Activated CD4-positive, alpha-beta T cell treated with anti-CD3 and anti-CD28 coated beads for 36 hours (primary cell): ENCODE measurements around the gene RPL4. TPM values are rescaled to one million over a fixed set of nuclear protein-coding genes. Genes with fewer than 3 reads are reported as not detected.
A peak's percentile ranks its signal among the peaks of the same experiment; 100 is the strongest.

Experiments
- ATAC-seq: fragments of 200-7000 bp; cut with Tn5 transposase; one replicate; pipeline ENCODE4 v1.10.0; 2021; ENCODE audit warnings: mild to moderate bottlenecking, moderate library complexity
- CTCF ChIA-PET: fragments of 350-600 bp; sonication (Branson Sonifier 250); formaldehyde crosslinking; loops from one replicate; lab custom pipeline; 2021; ENCODE audit warnings: antibody characterized with exemption; lab: Charles Lee
- POLR2A ChIA-PET: fragments of 350-600 bp; sonication (Branson Sonifier 250); formaldehyde crosslinking; loops from one replicate; lab custom pipeline; 2021; ENCODE audit warnings: antibody characterized with exemption, inconsistent platforms; lab: Charles Lee
- DNase-seq: peaks from one replicate; pipeline ENCODE4 v3.0.0-alpha.2; 2020
- H3K27ac Mint-ChIP-seq: one replicate; pipeline ENCODE4 v1.8.0; 2021; ENCODE audit warnings: mixed read lengths
- H3K27me3 Mint-ChIP-seq: one replicate; pipeline ENCODE4 v1.8.0; 2021; ENCODE audit warnings: mixed read lengths
- H3K36me3 Mint-ChIP-seq: one replicate; pipeline ENCODE4 v1.8.0; 2021; ENCODE audit warnings: low read depth, mixed read lengths
- H3K4me1 Mint-ChIP-seq: one replicate; pipeline ENCODE4 v1.8.0; 2021; ENCODE audit warnings: mixed read lengths
- H3K4me3 Mint-ChIP-seq: one replicate; pipeline ENCODE4 v1.8.0; 2021; ENCODE audit warnings: mild to moderate bottlenecking, moderate library complexity, mixed read lengths
- H3K9me3 Mint-ChIP-seq: one replicate; pipeline ENCODE4 v1.8.0; 2021; ENCODE audit warnings: low read depth, mixed read lengths
- intact Hi-C, 2 experiments: fragments of 100-400 bp; cut with DNase I in 1 of 2; cut with micrococcal nuclease in 1 of 2; formaldehyde crosslinking; loops; one replicate each; pipeline versions ENCODE4 v1.14.2 to v1.15.1; 2022 to 2024; cut with DNase I, micrococcal nuclease
- total RNA-seq, 2 experiments: library from RNA; stranded (reverse); gene quantifications; one replicate each; pipeline ENCODE4 v1.2.3, GENCODE V29; 2021

Gene RPL4
- total RNA-seq: 1,000 to 10,000 TPM; 4,227 to 4,959 TPM

DNA sequence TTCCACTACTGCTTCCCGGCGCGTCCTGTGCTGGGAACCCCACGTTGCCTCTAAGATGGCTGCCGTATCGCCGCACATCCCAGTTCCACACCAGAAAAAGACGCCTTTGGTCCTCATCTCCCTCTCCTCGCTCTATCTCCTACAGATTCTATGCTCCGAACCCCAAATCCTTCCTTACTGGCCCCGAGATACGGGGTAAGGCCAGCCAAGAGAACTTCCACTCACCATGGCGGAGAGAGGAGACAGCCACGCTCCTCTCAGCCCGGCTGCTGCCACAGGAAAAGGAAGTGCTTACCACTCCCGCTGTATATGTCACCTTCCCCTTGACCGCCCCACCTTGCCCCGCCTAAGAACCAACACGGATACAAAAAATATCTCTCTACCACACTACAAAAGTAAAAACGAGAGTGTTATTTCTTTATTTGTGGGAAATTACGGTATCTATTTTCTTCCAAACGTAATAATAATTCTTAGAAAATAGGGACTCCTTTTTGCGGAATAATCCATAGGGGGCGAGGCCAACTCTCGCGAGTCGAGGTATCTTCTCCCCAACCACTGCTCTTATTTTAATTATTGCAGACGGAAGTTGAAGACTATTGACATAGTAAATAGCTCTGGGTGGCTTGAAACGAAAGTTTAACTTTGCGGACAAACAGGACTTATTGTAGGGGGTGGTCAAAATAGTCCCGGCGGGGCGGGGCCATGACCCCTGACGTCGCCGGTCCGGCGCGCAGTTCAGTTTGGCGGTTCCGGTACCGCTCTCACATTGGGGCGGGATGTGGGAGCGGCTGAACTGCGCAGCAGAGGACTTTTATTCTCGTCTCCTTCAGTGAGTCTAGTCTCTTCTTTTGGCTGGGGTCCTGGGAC is at the start of gene RPL4, which contains the start of gene ZWILCH:
Gene RPL4, minus strand, starts transcription at position 293 of the 867 bp plus-strand sequence. Its CDS starts 65 bp downstream, at position 228.
Gene ZWILCH, plus strand, starts transcription at position 764 of the 867 bp plus-strand sequence. Its CDS starts 13 bp downstream, at position 777.
- ATAC-seq: peak; percentile 89
- no peaks in the 10 kb centered on the region for H3K9me3 Mint-ChIP-seq
- H3K36me3 Mint-ChIP-seq: peaks cover 54% of the 10 kb centered on the region
- H3K4me1 Mint-ChIP-seq: peaks cover 56% of the 10 kb centered on the region
- ChIA-PET POLR2A (interaction anchor here (0.6 to 0.8 kb wide), 2 partner anchors 10 to 742 kb away, joined by 3 read pairs; no protein-coding TSS in a partner anchor), CTCF (interaction anchor here (0.7 to 2.8 kb wide), 5 partner anchors 7 to 438 kb away, joined by 3 to 15 read pairs (median 6); partner anchors contain the start of genes MAP2K1 and SNAPC5)
- peak within 1 kb of the TSS; percentile 88 for H3K4me3 Mint-ChIP-seq
- peak within 1 kb of the TSS; percentile 98 for H3K27ac Mint-ChIP-seq
- no peaks in the 10 kb centered on the region for H3K27me3 Mint-ChIP-seq
- intact Hi-C loops: loop anchor here (1.0 to 10.0 kb wide), 12 partner anchors 7 to 1320 kb away; partner anchors contain the start of genes MAP2K1 (in 2 of the 2), SNAPC5 (in 2 of the 2), TIPIN (in 2 of the 2) and CLPX (in 1 of the 2)
- DNase-seq: peak; percentile 85

DNA sequence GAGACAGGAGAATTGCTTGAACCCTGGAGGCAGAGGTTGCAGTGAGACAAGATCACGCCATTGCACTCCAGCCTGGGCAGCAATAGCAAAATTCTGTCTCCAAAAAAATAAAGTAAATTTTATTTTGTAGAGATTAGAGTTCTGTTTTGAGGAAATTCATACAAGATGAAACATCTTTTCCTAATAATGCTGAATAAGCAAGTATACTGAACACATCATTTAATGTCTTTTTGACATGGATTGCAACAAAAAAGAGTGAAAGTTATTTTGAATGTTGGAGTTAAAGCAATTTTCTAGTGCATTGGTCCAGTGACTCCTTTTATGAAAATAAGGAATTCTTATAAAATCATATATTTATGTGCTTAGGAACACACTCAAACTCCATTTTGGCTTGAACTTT is 40.6 kb upstream of the RPL4 start:
- intact Hi-C loops: no loop called here
- Mint-ChIP-seq H3K27ac (no peak overlapping the region), H3K4me3 (no peak overlapping the region), H3K9me3 (no peaks in the 10 kb centered on the region), H3K27me3 (no peaks in the 10 kb centered on the region), H3K36me3 (peaks cover 22% of the 10 kb centered on the region), H3K4me1 (no peaks in the 10 kb centered on the region)
- ATAC-seq (no peak), DNase-seq (no peak)
- CTCF ChIA-PET: no interaction called here
- POLR2A ChIA-PET: no interaction called here

- Mint-ChIP-seq H3K4me1 (no peaks in the 10 kb centered on the region), H3K4me3 (no peak overlapping the region), H3K36me3 (peaks cover 30% of the 10 kb centered on the region), H3K27me3 (no peaks in the 10 kb centered on the region), H3K27ac (no peak overlapping the region), H3K9me3 (no peaks in the 10 kb centered on the region)
- no peak for ATAC-seq
- CTCF ChIA-PET: interaction anchor here (0.8 to 1.8 kb wide), 4 partner anchors 19 to 43 kb away, joined by 3 to 5 read pairs (median 4); partner anchors contain the start of gene LCTL
- POLR2A ChIA-PET: interaction anchor here (0.6 kb wide), 1 partner anchor 439 kb away, joined by 3 read pairs; no protein-coding TSS in a partner anchor
- DNase-seq: no peak
- intact Hi-C loops: no loop called here
Observed at GRCh38 chr15:66542896-66543295, 38.2 kb upstream of the RPL4 start.

- no peak for DNase-seq
- no peak for ATAC-seq
- H3K36me3 Mint-ChIP-seq: peaks cover 37% of the 10 kb centered on the region
- POLR2A ChIA-PET: interaction anchor here (0.6 kb wide), 2 partner anchors 11 to 48 kb away, joined by 3 to 4 read pairs; no protein-coding TSS in a partner anchor
- H3K4me1 Mint-ChIP-seq: no peaks in the 10 kb centered on the region
- H3K9me3 Mint-ChIP-seq: no peaks in the 10 kb centered on the region
- no peak overlapping the region for H3K27ac Mint-ChIP-seq
- CTCF ChIA-PET: interaction anchor here (0.6 to 0.7 kb wide), 2 partner anchors 151 to 207 kb away, joined by 3 to 4 read pairs; no protein-coding TSS in a partner anchor
- no peaks in the 10 kb centered on the region for H3K27me3 Mint-ChIP-seq
- intact Hi-C loops: no loop called here
- no peak overlapping the region for H3K4me3 Mint-ChIP-seq
Observed at GRCh38 chr15:66535056-66535455, 30.4 kb upstream of the RPL4 start.

GRCh38 chr15:66524838-66525237 is 20.2 kb upstream of the RPL4 start:
- ChIA-PET POLR2A (no interaction called here), CTCF (interaction anchor here (1.1 to 1.6 kb wide), 2 partner anchors 18 to 27 kb away, joined by 3 to 4 read pairs; no protein-coding TSS in a partner anchor)
- intact Hi-C loops: no loop called here
- Mint-ChIP-seq H3K27ac (no peak overlapping the region), H3K4me3 (no peak overlapping the region), H3K4me1 (no peaks in the 10 kb centered on the region), H3K36me3 (peaks cover 39% of the 10 kb centered on the region), H3K9me3 (no peaks in the 10 kb centered on the region), H3K27me3 (no peaks in the 10 kb centered on the region)
- DNase-seq: no peak
- ATAC-seq: no peak

DNA sequence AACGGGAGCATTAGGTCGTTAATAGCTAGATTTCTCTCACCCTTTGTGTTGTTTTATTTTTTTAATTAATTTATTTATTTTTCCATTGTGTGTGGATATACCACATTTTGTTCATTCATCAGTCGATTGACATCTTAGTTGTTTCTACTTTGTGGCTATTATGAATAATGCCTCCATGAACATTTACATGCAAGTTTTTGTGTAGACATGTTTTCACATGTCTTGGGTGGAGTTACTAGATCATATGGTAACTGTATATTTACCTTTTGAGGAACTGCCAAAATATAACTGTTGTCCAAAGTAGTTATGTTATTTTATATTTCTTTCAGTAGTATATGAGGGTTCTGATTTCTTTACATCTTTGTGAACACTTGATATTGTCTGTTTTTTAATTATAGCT is 19.3 kb upstream of the RPL4 start:
- Mint-ChIP-seq H3K4me3 (no peak overlapping the region), H3K9me3 (no peaks in the 10 kb centered on the region), H3K27ac (no peak overlapping the region), H3K4me1 (no peaks in the 10 kb centered on the region), H3K36me3 (peaks cover 35% of the 10 kb centered on the region), H3K27me3 (no peaks in the 10 kb centered on the region)
- ChIA-PET POLR2A (interaction anchor here (0.7 kb wide), 1 partner anchor 11 kb away, joined by 4 read pairs; no protein-coding TSS in a partner anchor), CTCF (interaction anchor here (1.1 to 1.6 kb wide), 3 partner anchors 12 to 26 kb away, joined by 3 to 5 read pairs (median 4); no protein-coding TSS in a partner anchor)
- ATAC-seq (no peak), DNase-seq (no peak)
- intact Hi-C loops: no loop called here

DNA sequence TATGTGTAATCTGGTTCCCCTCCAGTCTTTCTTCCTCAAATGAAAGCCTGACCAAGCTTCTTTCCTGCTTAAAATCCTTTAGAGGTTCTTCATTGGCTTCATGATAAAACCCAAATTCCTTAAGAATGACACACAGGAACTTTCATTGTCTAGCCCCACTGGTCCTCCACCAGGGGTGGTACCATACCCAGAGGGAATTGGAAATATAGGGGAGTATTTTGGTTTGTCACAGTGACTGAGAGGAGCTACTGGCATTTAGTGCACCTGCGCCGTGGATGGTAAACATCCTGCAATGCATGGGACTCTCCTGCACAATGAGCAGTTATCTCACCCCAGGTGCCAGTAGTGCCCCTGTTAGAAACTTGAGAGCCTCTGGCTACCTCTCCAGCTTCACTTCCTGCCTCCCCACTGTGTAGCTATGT is 11.3 kb upstream of the RPL4 start:
- Mint-ChIP-seq H3K36me3 (peaks cover 23% of the 10 kb centered on the region), H3K27me3 (no peaks in the 10 kb centered on the region), H3K9me3 (no peaks in the 10 kb centered on the region), H3K4me3 (no peak overlapping the region), H3K27ac (no peak overlapping the region), H3K4me1 (no peaks in the 10 kb centered on the region)
- DNase-seq: no peak
- CTCF ChIA-PET: interaction anchor here (0.6 kb wide), 1 partner anchor 10 kb away, joined by 3 read pairs; no protein-coding TSS in a partner anchor
- POLR2A ChIA-PET: interaction anchor here (0.6 kb wide), 1 partner anchor 847 kb away, joined by 3 read pairs; no protein-coding TSS in a partner anchor
- ATAC-seq: no peak
- intact Hi-C loops: no loop called here

DNA sequence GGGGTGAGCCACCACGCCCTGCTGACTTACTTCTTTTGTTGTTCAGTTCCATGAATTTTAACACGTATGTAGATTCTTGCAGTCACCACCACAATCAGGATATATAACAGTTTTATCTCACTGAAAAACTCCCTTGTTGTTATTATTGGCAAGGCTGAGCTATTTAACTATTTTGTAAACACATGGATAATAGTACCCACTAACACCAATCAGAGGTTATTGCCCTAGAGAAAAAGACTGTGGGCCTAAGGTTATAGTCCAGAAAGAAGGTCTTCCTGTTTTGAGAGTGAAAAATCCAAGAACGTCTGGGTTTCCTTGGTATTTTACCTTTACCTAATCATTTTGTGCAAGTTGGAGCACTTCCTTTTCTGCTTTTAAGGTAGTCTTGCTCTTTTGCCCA is 9.9 kb upstream of the RPL4 start:
- no peaks in the 10 kb centered on the region for H3K9me3 Mint-ChIP-seq
- no peak overlapping the region for H3K4me3 Mint-ChIP-seq
- DNase-seq (no peak), ATAC-seq (no peak)
- H3K27me3 Mint-ChIP-seq: no peaks in the 10 kb centered on the region
- H3K36me3 Mint-ChIP-seq: peaks cover 27% of the 10 kb centered on the region
- no peak overlapping the region for H3K27ac Mint-ChIP-seq
- CTCF ChIA-PET: no interaction called here
- POLR2A ChIA-PET: no interaction called here
- intact Hi-C loops: no loop called here
- H3K4me1 Mint-ChIP-seq: no peaks in the 10 kb centered on the region

- ChIA-PET POLR2A (interaction anchor here (0.8 to 1.1 kb wide), 2 partner anchors 11 to 84 kb away, joined by 3 read pairs; no protein-coding TSS in a partner anchor), CTCF (interaction anchor here (1.3 kb wide), 1 partner anchor 11 kb away, joined by 3 read pairs; no protein-coding TSS in a partner anchor)
- no peak for DNase-seq
- no peak overlapping the region for H3K4me3 Mint-ChIP-seq
- no peak for ATAC-seq
- no peaks in the 10 kb centered on the region for H3K9me3 Mint-ChIP-seq
- no peaks in the 10 kb centered on the region for H3K27me3 Mint-ChIP-seq
- H3K36me3 Mint-ChIP-seq: peaks cover 25% of the 10 kb centered on the region
- peaks cover 26% of the 10 kb centered on the region for H3K4me1 Mint-ChIP-seq
- intact Hi-C loops: loop anchor here in 1 of 2 experiments (10.0 kb wide), 3 partner anchors 714 to 1324 kb away; partner anchors contain the start of genes CLPX, DENND4A and RNU5B-1
- H3K27ac Mint-ChIP-seq: peak overlapping the region; percentile 38
Observed at GRCh38 chr15:66508293-66508883, 3.7 kb upstream of the RPL4 start.

DNA sequence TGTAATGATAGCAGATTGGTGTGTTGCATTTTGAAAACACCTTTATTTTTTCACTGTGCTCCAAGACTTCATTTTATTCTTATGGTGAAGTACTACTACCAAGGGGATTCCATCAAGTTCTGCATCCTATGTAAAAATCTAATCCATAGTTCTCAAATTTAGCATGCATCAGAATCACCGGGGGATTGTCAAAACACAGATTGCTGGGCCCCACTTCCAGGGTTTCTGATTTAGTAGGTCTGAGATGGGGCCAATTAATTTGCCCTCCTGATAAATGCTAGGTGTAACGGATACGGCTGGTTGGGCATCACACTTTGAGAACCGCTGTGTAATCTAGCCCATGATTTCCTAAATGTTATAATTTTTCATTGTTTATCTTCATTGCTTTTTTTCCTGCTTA is 1.2 kb upstream of the RPL4 start:
- ChIA-PET POLR2A (no interaction called here), CTCF (interaction anchor here (1.2 to 2.8 kb wide), 5 partner anchors 8 to 147 kb away, joined by 4 to 15 read pairs (median 6); partner anchors contain the start of genes MAP2K1 and SNAPC5)
- H3K27ac Mint-ChIP-seq: peak overlapping the region; percentile 98
- intact Hi-C loops: loop anchor here (1.0 to 10.0 kb wide), 8 partner anchors 9 to 1321 kb away; partner anchors contain the start of genes SNAPC5 (in 2 of the 2), CLPX (in 1 of the 2), DENND4A (in 1 of the 2) and DPP8 (in 1 of the 2)
- no peaks in the 10 kb centered on the region for H3K27me3 Mint-ChIP-seq
- H3K36me3 Mint-ChIP-seq: peaks cover 49% of the 10 kb centered on the region
- ATAC-seq (no peak), DNase-seq (no peak)
- no peaks in the 10 kb centered on the region for H3K9me3 Mint-ChIP-seq
- peak overlapping the region; percentile 88 for H3K4me3 Mint-ChIP-seq
- peaks cover 46% of the 10 kb centered on the region for H3K4me1 Mint-ChIP-seq
